Keratinocyte (primary cell): ENCODE measurements around the gene C1R.

ENCODE experiments used
- EZH2 ChIP-seq: IDR thresholded peaks from one replicate; pipeline ENCODE4 v1.6.1; 2012; ENCODE audit warnings: inconsistent platforms, mild to moderate bottlenecking, low read length, moderate library complexity
- TF ChIP-seq, protein P1 (sequence below), 3 experiments: IDR thresholded peaks in 1 of 3; conservative IDR thresholded peaks in 1 of 3; optimal IDR thresholded peaks in 1 of 3; 2 replicates in 2 of 3; 3 replicates in 1 of 3; pipeline versions ENCODE3 to v1.5.1; 2011; ENCODE audit warnings: low read length in 3 of 3, mild to moderate bottlenecking in 3 of 3, moderate library complexity in 2 of 3, control low read depth in 1 of 3, inconsistent platforms in 1 of 3; ENCODE audit not compliant: insufficient read depth in 2 of 3; ENCODE audit errors: extremely low read depth in 1 of 3

DNA sequence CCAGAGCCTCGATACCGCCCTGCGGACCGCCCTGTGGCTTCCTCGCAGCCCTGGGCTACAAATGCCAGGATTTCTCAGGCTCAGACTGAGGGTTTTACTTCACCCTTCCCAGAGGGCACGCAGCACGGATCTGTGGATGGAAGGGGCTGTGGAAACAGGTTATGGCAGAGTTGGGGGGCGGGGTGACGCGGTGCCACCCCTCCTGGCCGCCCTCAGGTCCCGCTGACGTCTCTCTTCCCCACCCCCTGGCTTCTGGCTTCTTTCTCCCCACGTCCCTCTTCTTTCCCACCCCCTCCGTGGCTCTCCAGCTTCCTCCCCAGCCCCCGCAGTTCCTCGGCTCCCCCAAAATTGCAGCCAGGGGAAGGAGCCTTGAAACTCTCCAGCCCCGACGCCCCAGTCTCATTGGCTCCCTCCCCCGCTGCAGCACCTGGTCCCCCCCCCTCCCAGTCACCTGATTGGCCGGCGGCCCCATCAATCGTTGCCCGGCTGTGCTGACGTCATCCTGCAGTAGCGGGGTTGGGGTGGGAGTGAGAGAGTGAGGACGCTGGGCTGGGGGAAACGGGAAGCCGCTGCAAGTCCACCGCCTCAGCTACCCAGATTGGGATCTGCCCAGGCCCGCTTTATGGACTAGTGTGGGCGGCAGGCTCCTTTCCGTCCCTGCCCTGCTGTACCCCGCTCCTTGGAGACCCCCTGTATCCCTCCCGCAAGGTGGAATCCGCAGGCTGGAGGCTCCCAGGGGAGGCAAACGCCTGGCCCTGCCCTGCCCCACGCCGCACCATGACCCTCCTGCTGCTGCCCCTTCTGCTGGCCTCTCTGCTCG is 37.8 kb upstream of the C1R start, which contains the start of gene CLSTN3:
- TF ChIP-seq EZH2, result no peak
- TF ChIP-seq, protein P1, sequence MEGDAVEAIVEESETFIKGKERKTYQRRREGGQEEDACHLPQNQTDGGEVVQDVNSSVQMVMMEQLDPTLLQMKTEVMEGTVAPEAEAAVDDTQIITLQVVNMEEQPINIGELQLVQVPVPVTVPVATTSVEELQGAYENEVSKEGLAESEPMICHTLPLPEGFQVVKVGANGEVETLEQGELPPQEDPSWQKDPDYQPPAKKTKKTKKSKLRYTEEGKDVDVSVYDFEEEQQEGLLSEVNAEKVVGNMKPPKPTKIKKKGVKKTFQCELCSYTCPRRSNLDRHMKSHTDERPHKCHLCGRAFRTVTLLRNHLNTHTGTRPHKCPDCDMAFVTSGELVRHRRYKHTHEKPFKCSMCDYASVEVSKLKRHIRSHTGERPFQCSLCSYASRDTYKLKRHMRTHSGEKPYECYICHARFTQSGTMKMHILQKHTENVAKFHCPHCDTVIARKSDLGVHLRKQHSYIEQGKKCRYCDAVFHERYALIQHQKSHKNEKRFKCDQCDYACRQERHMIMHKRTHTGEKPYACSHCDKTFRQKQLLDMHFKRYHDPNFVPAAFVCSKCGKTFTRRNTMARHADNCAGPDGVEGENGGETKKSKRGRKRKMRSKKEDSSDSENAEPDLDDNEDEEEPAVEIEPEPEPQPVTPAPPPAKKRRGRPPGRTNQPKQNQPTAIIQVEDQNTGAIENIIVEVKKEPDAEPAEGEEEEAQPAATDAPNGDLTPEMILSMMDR (optimal IDR thresholded peaks at IDR 0.05 in 1 of 3, IDR thresholded peaks at IDR 0.05 in 1 of 3, conservative IDR thresholded peaks at IDR 0.05 in 1 of 3; ENCODE audit: extremely low read depth in 1 of 3, insufficient read depth in 2 of 3, low read length in 3 of 3), result no peak
